Calu3 (cell line): ENCODE measurements around the gene ARPC1A. TPM values are rescaled to one million over a fixed set of nuclear protein-coding genes. Genes with fewer than 3 reads are reported as not detected.

Experiments used
- BruUV-seq: library from RNA; stranded (reverse); fragments of 400-500 nt; replicated peaks from 2 replicates; lab custom pipeline; 2021; lab: Mats Ljungman, UMichigan
- CTCF ChIA-PET: fragments of 300-600 bp; sonication (Branson Sonifier 250); formaldehyde crosslinking; loops from one replicate; lab custom pipeline; 2022; ENCODE audit warnings: antibody characterized with exemption; lab: Charles Lee
- DNase-seq: peaks from one replicate; pipeline ENCODE4 v3.0.0; 2022
- H3K27ac Mint-ChIP-seq: one replicate; pipeline ENCODE4 v1.8.0; 2022; ENCODE audit warnings: mixed read lengths; ENCODE audit not compliant: unreplicated experiment
- H3K27me3 Mint-ChIP-seq: one replicate; pipeline ENCODE4 v1.8.0; 2022; ENCODE audit warnings: mixed read lengths; ENCODE audit not compliant: unreplicated experiment
- H3K36me3 Mint-ChIP-seq: one replicate; pipeline ENCODE4 v1.8.0; 2022; ENCODE audit warnings: mild to moderate bottlenecking, moderate library complexity, mixed read lengths; ENCODE audit not compliant: insufficient read depth, unreplicated experiment
- H3K4me1 Mint-ChIP-seq: one replicate; pipeline ENCODE4 v1.8.0; 2022; ENCODE audit warnings: mild to moderate bottlenecking, low read depth, mixed read lengths; ENCODE audit not compliant: unreplicated experiment
- H3K4me3 Mint-ChIP-seq: one replicate; pipeline ENCODE4 v1.8.0; 2022; ENCODE audit warnings: mild to moderate bottlenecking, low read depth, moderate library complexity, mixed read lengths; ENCODE audit not compliant: unreplicated experiment
- H3K9me3 Mint-ChIP-seq: one replicate; pipeline ENCODE4 v1.8.0; 2022; ENCODE audit warnings: low read depth, mixed read lengths; ENCODE audit not compliant: unreplicated experiment
- intact Hi-C: fragments of 100-400 bp; cut with micrococcal nuclease; formaldehyde crosslinking; loops from one replicate; pipeline ENCODE4 v1.10.0; 2022; ENCODE audit not compliant: unreplicated experiment
- total RNA-seq: library from RNA; stranded (reverse); gene quantifications from 2 replicates; pipeline ENCODE4 v1.2.3, GENCODE V29; 2022
- TF ChIP-seq, protein P1 (sequence below): fragments of 200-600 bp; IDR thresholded peaks from one replicate; pipeline ENCODE4 v1.8.0; 2022; ENCODE audit warnings: antibody characterized with exemption; ENCODE audit not compliant: unreplicated experiment

ARPC1A gene
- total RNA-seq, 1 experiment from 2014 or later = 146 TPM

GRCh38 chr7:99368750-99369389 is 43.2 kb downstream of the ARPC1A start:
- Mint-ChIP-seq H3K36me3 (peaks cover 58% of the 10 kb centered on the region), H3K4me3 (no peak overlapping the region), H3K27ac (no peak overlapping the region), H3K9me3 (no peaks in the 10 kb centered on the region), H3K27me3 (no peaks in the 10 kb centered on the region), H3K4me1 (peaks cover 11% of the 10 kb centered on the region)
- intact Hi-C loops = no loop called here
- no TSS peak for BruUV-seq
- TF ChIP-seq, protein P1, sequence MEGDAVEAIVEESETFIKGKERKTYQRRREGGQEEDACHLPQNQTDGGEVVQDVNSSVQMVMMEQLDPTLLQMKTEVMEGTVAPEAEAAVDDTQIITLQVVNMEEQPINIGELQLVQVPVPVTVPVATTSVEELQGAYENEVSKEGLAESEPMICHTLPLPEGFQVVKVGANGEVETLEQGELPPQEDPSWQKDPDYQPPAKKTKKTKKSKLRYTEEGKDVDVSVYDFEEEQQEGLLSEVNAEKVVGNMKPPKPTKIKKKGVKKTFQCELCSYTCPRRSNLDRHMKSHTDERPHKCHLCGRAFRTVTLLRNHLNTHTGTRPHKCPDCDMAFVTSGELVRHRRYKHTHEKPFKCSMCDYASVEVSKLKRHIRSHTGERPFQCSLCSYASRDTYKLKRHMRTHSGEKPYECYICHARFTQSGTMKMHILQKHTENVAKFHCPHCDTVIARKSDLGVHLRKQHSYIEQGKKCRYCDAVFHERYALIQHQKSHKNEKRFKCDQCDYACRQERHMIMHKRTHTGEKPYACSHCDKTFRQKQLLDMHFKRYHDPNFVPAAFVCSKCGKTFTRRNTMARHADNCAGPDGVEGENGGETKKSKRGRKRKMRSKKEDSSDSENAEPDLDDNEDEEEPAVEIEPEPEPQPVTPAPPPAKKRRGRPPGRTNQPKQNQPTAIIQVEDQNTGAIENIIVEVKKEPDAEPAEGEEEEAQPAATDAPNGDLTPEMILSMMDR = no peak
- CTCF ChIA-PET = interaction anchor here (0.5 to 0.7 kb wide), 2 partner anchors 57 to 797 kb away, joined by 3 to 5 read pairs; no protein-coding TSS in a partner anchor
- no peak for DNase-seq

DNA sequence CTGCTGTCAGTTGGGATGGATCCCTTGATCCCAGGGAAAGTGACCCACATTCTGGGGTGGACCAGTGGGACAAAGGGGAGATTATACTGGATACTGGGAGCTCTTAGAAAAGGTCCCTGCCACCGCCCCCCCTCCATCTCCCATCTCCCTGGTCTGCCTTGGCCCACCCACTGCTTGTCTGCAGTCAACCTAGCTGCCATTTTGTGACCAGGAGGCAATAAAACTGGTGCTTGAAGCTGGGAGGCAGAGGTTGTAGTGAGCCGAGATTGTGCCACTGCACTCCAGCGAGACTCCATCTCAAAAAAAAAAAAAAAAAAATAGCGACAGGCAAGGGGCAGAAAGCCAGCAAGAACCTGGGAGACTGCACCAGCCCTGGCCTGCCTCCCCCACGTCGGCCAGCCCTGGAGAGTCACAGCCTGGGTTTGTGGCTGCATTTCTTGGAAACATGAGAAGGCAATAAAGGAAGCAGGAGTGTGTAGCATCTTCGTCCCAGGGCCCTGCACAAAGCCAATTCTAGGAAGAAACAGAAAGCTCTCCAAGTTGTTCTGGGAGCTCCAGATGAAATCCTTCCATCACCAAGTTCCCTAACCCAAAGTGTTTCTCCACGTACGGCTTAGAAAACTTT is 44.2 kb downstream of the ARPC1A start:
- intact Hi-C loops = no loop called here
- Mint-ChIP-seq H3K27ac (no peak overlapping the region), H3K27me3 (no peaks in the 10 kb centered on the region), H3K4me1 (peaks cover 11% of the 10 kb centered on the region), H3K36me3 (peaks cover 59% of the 10 kb centered on the region), H3K4me3 (no peak overlapping the region), H3K9me3 (no peaks in the 10 kb centered on the region)
- DNase-seq = no peak
- TF ChIP-seq, protein P1 = no peak
- BruUV-seq = no TSS peak
- CTCF ChIA-PET = no interaction called here

- Mint-ChIP-seq H3K27me3 (no peaks in the 10 kb centered on the region), H3K4me3 (no peak overlapping the region), H3K27ac (no peak overlapping the region), H3K9me3 (no peaks in the 10 kb centered on the region), H3K36me3 (peaks cover 59% of the 10 kb centered on the region), H3K4me1 (peaks cover 11% of the 10 kb centered on the region)
- no TSS peak for BruUV-seq
- DNase-seq = no peak
- CTCF ChIA-PET = interaction anchor here (0.7 kb wide), 1 partner anchor 22 kb away, joined by 3 read pairs; no protein-coding TSS in a partner anchor
- TF ChIP-seq, protein P1 = no peak
- intact Hi-C loops = no loop called here
Observed at GRCh38 chr7:99371376-99371920, 45.8 kb downstream of the ARPC1A start.

DNA sequence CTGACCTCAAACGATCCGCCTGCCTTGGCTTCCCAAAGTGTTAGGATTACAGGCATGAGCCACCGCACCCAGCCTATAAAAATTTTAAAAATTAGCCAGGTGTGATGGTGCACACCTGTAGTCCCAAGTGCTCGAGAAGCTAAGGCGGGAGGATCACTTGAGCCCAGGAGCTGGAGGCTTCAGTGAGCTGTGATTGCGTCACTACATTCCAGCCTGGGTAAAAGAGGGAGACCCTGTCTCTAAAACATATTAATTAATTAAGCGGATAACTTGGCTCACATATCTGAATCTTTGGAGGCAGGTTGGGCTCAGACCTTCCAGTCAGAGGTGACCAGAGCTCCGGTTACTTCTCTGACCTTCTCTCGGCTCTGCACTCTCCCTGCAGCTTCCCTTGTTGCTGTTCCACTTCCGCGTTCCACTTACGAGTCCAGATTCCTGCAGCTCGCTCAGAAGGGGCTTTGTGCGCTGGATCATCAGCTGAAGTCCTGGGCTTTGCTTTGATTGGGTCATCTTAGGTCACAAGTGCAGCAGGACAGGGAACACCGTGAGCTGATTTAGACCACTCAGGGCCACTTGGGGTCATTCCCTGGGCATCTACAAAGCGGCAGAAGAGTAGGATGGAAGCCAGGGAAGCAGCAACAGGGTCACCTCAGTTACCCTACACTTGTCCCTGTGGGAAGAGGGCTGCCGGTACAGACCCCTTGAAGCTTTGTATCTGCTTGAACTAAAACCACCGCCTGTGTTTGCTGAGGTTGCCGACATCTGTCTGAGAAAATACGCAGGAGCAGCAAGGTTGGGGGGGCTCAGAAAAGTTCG is 46.8 kb downstream of the ARPC1A start:
- CTCF ChIA-PET = no interaction called here
- no TSS peak for BruUV-seq
- intact Hi-C loops = no loop called here
- DNase-seq = peak; percentile 63
- peak overlapping the region; percentile 61 for H3K4me3 Mint-ChIP-seq
- H3K4me1 Mint-ChIP-seq = peaks cover 11% of the 10 kb centered on the region
- peak overlapping the region; percentile 79 for H3K27ac Mint-ChIP-seq
- H3K27me3 Mint-ChIP-seq = no peaks in the 10 kb centered on the region
- TF ChIP-seq, protein P1 = no peak
- H3K36me3 Mint-ChIP-seq = peaks cover 58% of the 10 kb centered on the region
- H3K9me3 Mint-ChIP-seq = no peaks in the 10 kb centered on the region
